GM18499 (cell line): ENCODE results near the gene FGGY.
"Not testable (repeated sequence)": the region's sequence is repeated elsewhere in the genome, so short reads cannot be mapped to it uniquely, and the experiment has no call there.

ENCODE experiments used
- ATAC-seq: cut with Tn5 transposase; IDR thresholded peaks from one replicate; pipeline ENCODE4 v1.9.1; 2021; ENCODE audit warnings: moderate number of reproducible peaks; ENCODE audit not compliant: insufficient read depth, unreplicated experiment

Gene FGGY

GRCh38 chr1:59596432-59596831 is 299.5 kb downstream of the FGGY start:
- ATAC-seq, result no peak

DNA sequence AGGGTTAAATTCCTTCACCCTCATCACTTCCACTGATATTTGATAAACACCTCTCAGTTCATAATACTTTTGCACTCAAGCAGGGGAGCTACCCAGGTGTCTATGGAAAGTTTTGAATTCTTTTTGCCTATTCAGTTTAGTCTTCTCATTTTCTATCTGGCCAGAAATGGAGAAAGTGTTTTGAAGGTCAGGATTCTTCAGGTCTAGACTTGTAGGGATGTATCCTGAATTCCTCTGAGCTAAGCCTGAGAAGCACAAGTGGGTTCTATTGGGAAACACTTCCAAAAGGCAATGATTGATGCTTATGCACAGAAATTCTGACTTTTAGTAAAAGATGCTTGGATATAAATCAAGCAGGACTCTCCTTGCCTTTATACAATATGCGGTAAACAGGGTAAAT is 300.1 kb downstream of the FGGY start:
- no peak for ATAC-seq

DNA sequence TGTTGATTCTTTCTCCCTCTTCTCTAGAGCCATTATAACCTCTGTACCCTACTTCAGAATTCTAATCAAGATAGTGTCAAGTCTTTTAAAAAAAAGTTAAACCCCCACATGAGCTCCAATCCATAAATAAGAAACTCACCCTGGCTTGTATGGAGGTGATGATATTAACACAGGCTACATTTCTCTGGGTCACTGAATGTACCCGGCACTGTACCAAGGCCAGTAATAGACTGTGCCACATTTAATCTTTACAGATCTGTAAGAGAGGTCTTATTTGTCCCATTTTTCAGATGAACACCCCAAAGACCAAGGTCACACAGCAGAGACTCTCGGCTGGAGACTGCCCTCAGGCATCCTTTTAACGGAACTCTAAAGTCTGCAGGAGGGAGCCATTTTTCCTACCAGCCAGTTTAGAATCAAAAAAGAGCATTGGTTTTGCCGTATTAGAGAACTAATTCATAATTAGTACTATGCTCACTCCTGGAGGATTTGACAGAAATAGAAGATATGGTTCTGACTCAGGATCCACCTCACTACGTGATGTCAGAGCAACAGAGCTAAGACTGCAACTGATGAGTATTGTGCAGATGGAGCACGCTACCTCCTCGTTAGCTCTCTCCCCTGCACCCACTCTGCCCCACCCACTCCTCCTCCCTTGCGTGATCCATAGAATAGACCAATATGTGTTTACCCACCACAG is 300.7 kb downstream of the FGGY start:
- no peak for ATAC-seq

- ATAC-seq, result no peak
Measured at GRCh38 chr1:59598120-59598440, 301.2 kb downstream of the FGGY start.

DNA sequence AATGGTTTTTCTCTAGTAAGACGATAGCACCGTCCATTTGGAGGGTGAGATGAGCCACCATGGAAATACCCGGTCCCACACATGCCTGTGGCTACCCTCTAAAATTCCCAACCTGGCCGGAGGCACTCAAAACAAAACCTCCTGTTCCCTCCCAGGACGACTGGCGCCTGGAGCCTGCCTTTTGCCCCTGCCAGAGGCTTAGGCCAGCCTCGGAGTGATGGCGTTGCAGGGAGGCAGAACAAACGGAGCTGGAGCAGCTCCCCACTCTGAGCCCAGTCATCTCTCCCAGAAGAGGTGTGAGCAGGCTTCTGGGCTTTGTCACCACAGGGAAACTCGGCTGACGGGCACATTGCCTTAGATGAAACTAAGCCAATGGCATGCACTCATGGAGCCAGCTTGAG is 304.1 kb downstream of the FGGY start:
- ATAC-seq, result no peak

DNA sequence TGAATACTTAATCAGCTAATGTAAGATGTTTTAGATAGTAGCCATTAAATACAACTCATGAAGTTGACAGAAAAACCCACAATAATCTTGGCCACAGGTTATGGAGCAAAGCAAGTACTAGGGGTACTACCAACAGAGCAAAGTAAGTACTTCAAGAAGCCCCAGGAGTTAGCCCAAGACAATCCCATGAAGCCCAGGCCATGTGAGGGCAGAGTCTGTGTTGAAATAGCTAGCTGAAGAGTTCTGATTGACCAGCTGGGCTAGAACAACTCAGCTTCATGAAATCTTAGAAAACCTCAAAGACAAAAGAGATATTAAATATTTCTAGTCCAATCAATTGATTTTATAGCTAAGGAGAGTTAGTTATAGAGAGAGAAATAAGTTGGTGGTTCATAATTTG is 304.9 kb downstream of the FGGY start:
- no peak for ATAC-seq

GRCh38 chr1:59604191-59604590 is 307.3 kb downstream of the FGGY start:
- ATAC-seq, result no peak

GRCh38 chr1:59605184-59605583 is 308.3 kb downstream of the FGGY start:
- no peak for ATAC-seq

DNA sequence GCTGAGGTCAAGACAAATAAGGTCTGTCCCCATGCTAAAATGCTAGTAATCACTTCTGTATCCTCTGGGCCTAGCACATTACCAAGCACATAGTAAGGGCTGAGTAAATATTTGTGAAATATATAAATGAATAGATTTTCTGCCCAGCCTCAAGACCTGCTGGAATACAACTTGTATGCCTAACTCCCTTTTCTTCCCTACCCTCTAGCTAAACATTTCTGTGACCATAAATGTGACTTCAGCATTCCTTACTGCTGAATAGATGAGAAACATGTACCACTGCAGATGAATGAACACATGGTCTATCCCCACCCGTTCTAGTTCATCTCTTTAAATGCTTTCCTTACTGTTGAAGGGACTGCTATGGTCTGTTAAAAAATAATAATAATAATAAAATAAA is 308.9 kb downstream of the FGGY start:
- ATAC-seq, result no peak

DNA sequence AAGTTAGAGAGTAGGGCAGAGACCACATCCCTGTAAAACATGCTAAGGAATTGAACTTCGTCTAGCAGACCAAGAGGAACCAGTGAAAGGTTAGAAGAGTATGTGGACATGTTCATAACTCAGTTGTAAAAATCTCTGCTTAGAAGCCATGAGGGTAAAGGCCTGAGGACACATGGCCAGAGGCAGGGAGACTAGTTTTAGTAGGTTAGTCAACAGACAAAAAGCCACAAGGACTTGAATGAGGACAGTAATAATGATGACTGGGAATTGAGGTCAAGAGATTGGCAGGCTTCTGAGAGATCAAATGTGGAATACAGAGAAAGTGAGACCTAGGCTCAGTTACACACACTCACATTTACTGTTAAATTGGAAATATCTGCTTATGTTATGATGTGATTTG is 312.4 kb downstream of the FGGY start:
- ATAC-seq, result no peak

DNA sequence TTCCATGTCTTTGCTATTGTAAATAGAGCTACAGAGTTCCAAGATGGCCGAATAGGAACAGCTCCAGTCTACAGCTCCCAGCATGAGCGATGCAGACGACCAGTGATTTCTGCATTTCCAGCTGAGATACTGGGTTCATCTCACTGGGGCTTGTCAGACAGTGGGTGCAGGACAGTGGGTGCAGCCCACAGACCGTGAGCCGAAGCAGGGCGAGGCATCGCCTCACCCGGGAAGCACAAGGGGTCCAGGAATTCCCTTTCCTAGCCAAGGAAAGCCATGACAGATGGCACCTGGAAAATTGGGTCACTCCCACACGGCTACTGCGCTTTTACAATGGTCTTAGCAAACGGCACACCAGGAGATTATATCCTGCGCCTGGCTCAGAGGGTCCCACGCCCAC is 313.6 kb downstream of the FGGY start:
- ATAC-seq, result not testable (repeated sequence)

- ATAC-seq, result no peak
Measured at GRCh38 chr1:59617434-59617833, 320.5 kb downstream of the FGGY start.

DNA sequence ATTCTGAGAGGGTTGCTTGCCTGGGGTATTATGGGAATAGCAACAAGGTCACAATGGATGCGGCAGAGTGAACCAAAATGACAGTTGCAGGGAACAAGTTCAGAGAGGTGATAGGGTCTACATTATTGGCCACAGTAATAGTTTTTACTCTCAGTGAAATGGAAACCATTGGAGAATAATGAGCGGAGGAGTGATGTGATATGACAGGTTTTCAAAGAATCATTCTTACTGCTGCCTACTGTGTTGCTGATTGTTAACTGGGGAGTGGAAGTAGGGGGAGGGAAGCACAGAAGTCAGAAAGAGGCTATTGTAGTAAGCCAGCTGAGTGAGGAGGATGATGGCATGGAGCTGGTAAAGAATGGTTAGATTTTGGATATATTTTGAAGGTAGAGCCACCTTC is 322.7 kb downstream of the FGGY start:
- ATAC-seq, result no peak

DNA sequence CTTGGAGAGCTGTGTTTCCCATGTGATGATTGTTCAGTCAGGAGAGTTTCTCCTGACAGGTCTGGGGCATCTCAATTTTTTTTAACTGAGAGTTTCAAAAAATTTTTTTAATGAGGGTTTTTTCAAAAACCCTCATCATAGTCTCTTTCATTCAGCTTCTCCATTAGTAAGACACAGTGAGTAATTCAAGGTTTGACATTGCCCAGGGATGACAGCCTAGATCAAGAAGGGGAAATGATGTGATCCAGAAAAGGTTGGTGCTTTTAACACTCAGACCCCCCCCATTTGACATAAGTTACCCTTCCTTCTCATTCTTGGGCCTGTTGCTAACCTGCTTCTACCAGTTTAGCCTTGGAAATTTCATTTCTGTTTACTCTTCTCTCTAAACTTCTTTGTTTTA is 328.5 kb downstream of the FGGY start:
- ATAC-seq, result no peak

GRCh38 chr1:59631561-59632255 is 334.8 kb downstream of the FGGY start:
- no peak for ATAC-seq

GRCh38 chr1:59635097-59635496 is 338.2 kb downstream of the FGGY start:
- ATAC-seq, result no peak

- no peak for ATAC-seq
Measured at GRCh38 chr1:59638231-59638711, 341.4 kb downstream of the FGGY start.

GRCh38 chr1:59639266-59639665 is 342.4 kb downstream of the FGGY start:
- no peak for ATAC-seq

DNA sequence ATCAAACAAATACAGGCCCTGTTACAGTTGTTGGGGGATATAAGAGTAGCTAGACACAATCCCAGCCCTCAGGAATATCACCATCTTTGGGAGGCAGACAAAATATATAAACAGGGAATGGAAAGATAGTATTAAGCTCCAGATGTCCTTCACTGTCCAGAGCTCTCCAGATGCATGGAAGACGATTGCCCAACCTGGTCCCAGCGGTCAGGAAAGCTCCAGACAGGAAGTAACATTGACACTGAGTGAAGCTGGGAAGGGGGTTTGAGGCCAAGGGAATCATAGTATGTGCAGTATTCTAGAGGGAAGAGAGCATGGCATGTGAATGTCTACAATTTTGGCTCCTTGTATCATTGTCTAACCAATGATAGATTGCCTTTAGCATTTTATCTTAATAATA is 344.0 kb downstream of the FGGY start:
- ATAC-seq, result no peak

DNA sequence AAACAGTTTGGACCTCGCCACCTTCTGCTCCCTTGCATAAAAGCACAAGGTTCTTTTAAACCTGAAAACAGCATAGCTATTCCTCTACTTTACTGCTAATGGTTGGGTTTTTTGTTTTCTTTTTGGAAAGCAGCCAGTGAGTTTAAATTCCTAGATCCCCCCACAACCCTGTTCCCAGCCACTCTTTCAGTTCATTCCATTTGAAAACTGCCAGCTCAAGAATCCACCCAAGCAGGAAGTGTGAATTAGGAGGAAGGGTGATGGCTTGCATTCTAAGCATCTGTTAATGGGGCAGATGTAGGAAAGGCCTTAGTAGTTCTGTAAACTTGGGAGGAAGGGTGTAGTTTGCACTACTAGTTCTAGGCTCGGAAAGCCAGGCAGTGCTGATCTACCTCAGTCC is 344.9 kb downstream of the FGGY start:
- ATAC-seq, result no peak

DNA sequence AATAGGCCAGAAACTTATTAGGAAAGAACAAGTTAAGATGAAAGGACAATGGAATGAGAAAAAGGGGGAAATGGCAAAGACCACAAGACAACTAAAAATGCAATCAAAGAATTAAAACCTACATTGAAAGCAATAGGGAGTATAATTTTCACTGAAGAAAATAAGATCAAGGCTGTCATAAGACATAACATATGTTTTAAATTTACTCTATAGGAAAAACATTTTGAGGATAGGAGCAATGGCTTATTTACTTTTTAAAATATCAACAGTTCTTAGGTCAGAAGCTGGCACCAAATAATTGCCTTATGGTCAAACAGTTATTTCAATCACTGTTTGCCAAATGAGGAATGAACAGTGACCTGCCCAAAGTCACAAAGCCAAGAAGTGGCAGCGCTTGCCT is 346.6 kb downstream of the FGGY start:
- no peak for ATAC-seq

- no peak for ATAC-seq
Measured at GRCh38 chr1:59645893-59646292, 349.0 kb downstream of the FGGY start.
